Neural cell (in vitro differentiated cells): ENCODE results near the gene RNASE4.

Experiments used
- RAD21 ChIP-seq: fragments of 450-650 bp; conservative IDR thresholded peaks from 2 replicates; pipeline ENCODE4 v1.6.1; 2014; ENCODE audit warnings: antibody characterized with exemption, mild to moderate bottlenecking, moderate library complexity
- TAF1 ChIP-seq: IDR thresholded peaks from 2 replicates; pipeline ENCODE4 v1.6.1; 2012; ENCODE audit warnings: low read depth
- TF ChIP-seq, protein P1 (sequence below): fragments of 450-650 bp; IDR thresholded peaks from 2 replicates; pipeline ENCODE4 v1.5.1; 2014; ENCODE audit warnings: antibody characterized with exemption, mild to moderate bottlenecking, moderate library complexity; ENCODE audit not compliant: poor library complexity, severe bottlenecking

DNA sequence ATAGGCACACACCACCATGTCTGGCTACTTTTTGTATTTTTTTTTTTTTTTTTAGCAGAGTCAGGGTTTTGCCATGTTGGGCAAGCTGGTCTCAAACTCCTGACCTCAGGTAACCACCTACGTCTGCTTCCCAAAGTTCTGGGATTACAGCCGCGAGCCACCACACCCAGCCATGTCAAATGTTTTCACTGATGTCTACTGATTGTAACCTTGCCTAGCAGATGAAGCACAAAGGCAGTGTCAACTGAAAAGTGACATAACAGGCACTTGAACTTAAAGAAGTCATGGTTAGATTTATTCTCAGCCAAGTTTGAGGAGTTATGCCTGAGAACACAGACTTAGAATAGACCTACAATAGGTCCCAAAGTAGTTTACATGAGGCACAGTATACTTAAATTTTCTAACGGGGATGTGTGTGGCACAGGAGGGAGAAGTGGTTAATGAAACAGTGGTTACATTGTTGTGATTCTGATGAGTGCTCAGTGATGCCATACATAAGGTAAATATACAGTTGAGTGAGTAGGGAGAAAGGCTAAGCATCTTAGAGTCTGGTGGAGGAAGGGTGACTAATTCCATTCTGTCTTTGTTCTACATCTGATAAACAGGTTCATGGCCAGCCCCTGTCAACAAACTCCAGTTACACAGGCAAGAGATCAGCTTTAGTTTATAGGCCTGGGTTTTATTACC is 12.6 kb upstream of the RNASE4 start:
- TF ChIP-seq, protein P1, sequence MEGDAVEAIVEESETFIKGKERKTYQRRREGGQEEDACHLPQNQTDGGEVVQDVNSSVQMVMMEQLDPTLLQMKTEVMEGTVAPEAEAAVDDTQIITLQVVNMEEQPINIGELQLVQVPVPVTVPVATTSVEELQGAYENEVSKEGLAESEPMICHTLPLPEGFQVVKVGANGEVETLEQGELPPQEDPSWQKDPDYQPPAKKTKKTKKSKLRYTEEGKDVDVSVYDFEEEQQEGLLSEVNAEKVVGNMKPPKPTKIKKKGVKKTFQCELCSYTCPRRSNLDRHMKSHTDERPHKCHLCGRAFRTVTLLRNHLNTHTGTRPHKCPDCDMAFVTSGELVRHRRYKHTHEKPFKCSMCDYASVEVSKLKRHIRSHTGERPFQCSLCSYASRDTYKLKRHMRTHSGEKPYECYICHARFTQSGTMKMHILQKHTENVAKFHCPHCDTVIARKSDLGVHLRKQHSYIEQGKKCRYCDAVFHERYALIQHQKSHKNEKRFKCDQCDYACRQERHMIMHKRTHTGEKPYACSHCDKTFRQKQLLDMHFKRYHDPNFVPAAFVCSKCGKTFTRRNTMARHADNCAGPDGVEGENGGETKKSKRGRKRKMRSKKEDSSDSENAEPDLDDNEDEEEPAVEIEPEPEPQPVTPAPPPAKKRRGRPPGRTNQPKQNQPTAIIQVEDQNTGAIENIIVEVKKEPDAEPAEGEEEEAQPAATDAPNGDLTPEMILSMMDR = no peak
- no peak for TF ChIP-seq RAD21
- no peak for TF ChIP-seq TAF1
